GM21825 (cell line): ENCODE results near the gene CLCC1.

Experiments
- ATAC-seq: cut with Tn5 transposase; IDR thresholded peaks from one replicate; pipeline ENCODE4 v1.9.1; 2021; ENCODE audit warnings: mild to moderate bottlenecking, moderate library complexity; ENCODE audit not compliant: unreplicated experiment

Gene CLCC1

DNA sequence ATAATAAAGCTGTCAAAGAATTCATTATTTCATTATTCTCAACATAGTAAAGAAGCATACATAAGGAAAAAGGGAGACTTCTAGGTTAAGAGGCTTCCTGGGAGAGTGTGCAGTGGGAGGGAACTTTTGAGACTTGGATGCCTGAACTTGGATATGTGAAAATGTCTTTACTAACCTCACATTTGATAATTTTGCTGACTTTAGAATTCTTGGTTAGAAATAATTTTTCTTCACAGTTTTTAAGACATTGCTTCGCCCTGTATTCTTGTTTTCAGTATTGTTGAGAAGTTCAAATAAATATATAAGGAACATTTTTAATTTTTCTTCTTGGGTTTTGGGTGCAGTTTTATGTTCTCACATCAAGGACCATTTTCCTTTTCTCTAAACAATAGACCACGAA is 46.5 kb downstream of the CLCC1 start:
- ATAC-seq: no peak
